Measurements from ENCODE around the gene SLCO4A1.

- TF ChIP-seq POLR2A (IDR thresholded peaks at IDR 0.05) = no peak
- no peak for TF ChIP-seq CTCF (IDR thresholded peaks at IDR 0.05)
These were observed 14.1 kb downstream of the SLCO4A1 start for GRCh38 chr20:62656197-62656918.
